GM12878 (cell line): Measurements from ENCODE around the gene DEPDC1B.

Experiments used
- CEBPB ChIP-seq, 2 experiments: fragments of 150-350 bp in 1 of 2; IDR thresholded peaks; 2 replicates each; pipeline ENCODE4 v1.6.1; 2012 to 2014; ENCODE audit warnings: low read depth in 2 of 2, low read length in 2 of 2, borderline replicate concordance in 1 of 2, inconsistent platforms in 1 of 2
- CTCF ChIP-seq, 3 experiments: IDR thresholded peaks in 2 of 3; conservative IDR thresholded peaks in 1 of 3; 2 replicates each; pipeline ENCODE4 v1.5.1; 2011; ENCODE audit warnings: low read depth in 3 of 3, low read length in 3 of 3, mild to moderate bottlenecking in 3 of 3, control low read depth in 2 of 3, moderate library complexity in 2 of 3, inconsistent platforms in 1 of 3, mixed read lengths in 1 of 3; ENCODE audit not compliant: control insufficient read depth in 2 of 3, insufficient read depth in 1 of 3; ENCODE audit errors: extremely low read depth in 1 of 3
- E2F4 ChIP-seq: IDR thresholded peaks from 2 replicates; pipeline ENCODE4 v1.6.1; 2012; ENCODE audit warnings: low read depth, low read length, improper control_type of control experiment
- KDM1A ChIP-seq: fragments of 200-600 bp; sonication (generic); IDR thresholded peaks from 2 replicates; pipeline ENCODE4 v1.6.1; 2016; ENCODE audit warnings: borderline replicate concordance
- NR2C2 ChIP-seq: IDR thresholded peaks from 2 replicates; pipeline ENCODE4 v1.6.1; 2011; ENCODE audit warnings: borderline replicate concordance, low read depth; ENCODE audit not compliant: control insufficient read depth, insufficient read length

- TF ChIP-seq CEBPB (IDR thresholded peaks at IDR 0.05; ENCODE audit: borderline replicate concordance in 1 of 2, low read depth in 2 of 2, low read length in 2 of 2) = no peak
- no peak for TF ChIP-seq CTCF (IDR thresholded peaks at IDR 0.05 in 2 of 3, conservative IDR thresholded peaks at IDR 0.05 in 1 of 3; ENCODE audit: control insufficient read depth in 2 of 3, extremely low read depth in 1 of 3, insufficient read depth in 1 of 3, low read depth in 3 of 3, low read length in 3 of 3)
- no peak for TF ChIP-seq E2F4
- TF ChIP-seq KDM1A = no peak
- TF ChIP-seq NR2C2 = no peak
These were observed 1.6 kb downstream of the DEPDC1B start for GRCh38 chr5:60698336-60698735.
